Prostate gland (tissue), 2 donors: Measurements from ENCODE around the gene NFATC2IP. TPM values are rescaled to one million over a fixed set of nuclear protein-coding genes. Genes with fewer than 3 reads are reported as not detected.

Experiments used
- DNase-seq: peaks from one replicate; pipeline ENCODE4 v3.0.0-alpha.2; 2019; ENCODE audit warnings: low spot score
- H3K27ac ChIP-seq, 2 donors: fragments of 200-600 bp; sonication (generic); 2 replicates each; pipeline ENCODE4 v1.5.1; 2017 to 2019
- H3K27me3 ChIP-seq: fragments of 200-600 bp; sonication (generic); replicated peaks from 2 replicates; pipeline ENCODE4 v1.5.1; 2019; ENCODE audit not compliant: insufficient read depth
- H3K36me3 ChIP-seq, 2 donors: fragments of 200-600 bp; sonication (generic); 1 replicate in 1 of 2; 2 replicates in 1 of 2; pipeline versions ENCODE4 v1.5.1 to v1.8.1; 2017 to 2019
- H3K4me1 ChIP-seq: fragments of 200-600 bp; sonication (generic); replicated peaks from 2 replicates; pipeline ENCODE4 v1.5.1; 2019
- H3K4me3 ChIP-seq, 2 donors: fragments of 200-600 bp; sonication (generic); 2 replicates each; pipeline ENCODE4 v1.5.1; 2017 to 2019
- H3K9me3 ChIP-seq: fragments of 200-600 bp; sonication (generic); 2 replicates; pipeline ENCODE4 v1.5.1; 2017
- POLR2A ChIP-seq: fragments of 450-650 bp; IDR thresholded peaks from one replicate; pipeline ENCODE4 v1.6.1; 2016; ENCODE audit warnings: antibody characterized with exemption, mild to moderate bottlenecking
- POLR2AphosphoS5 ChIP-seq: sonication (generic); formaldehyde crosslinking; IDR thresholded peaks from one replicate; pipeline ENCODE4 v1.6.1; 2017; ENCODE audit warnings: antibody characterized with exemption
- WGBS: methylation state at CpG from one replicate; pipeline ENCODE4 v1.1.5; 2018; 5-methylcytosine and 5-hydroxymethylcytosine counted together
- intact Hi-C: fragments of 100-400 bp; cut with DNase I; formaldehyde crosslinking; loops from one replicate; pipeline ENCODE4 v1.14.2; 2022
- total RNA-seq, 2 donors: library from RNA; depleted of rRNA; stranded (reverse); fragments of >200 nt; gene quantifications; one replicate each; pipeline ENCODE4 v1.1.0, GENCODE V29; 2016
- TF ChIP-seq, protein P1 (sequence below), 4 experiments: fragments of 200-600 bp in 2 of 4; fragments of 450-650 bp in 2 of 4; sonication (generic) in 2 of 4; IDR thresholded peaks; 1 replicate in 3 of 4; 2 replicates in 1 of 4; pipeline ENCODE4 v1.5.1; 2016 to 2019; ENCODE audit warnings: antibody characterized with exemption in 4 of 4, mild to moderate bottlenecking in 2 of 4, moderate library complexity in 2 of 4

Gene NFATC2IP
- total RNA-seq, 2 donors from 2014 or later, result 18.8 to 47.3 TPM

GRCh38 chr16:28987170-28987853 is 36.6 kb downstream of the NFATC2IP start:
- H3K27me3 ChIP-seq, result no peaks in the 10 kb centered on the region
- no peaks in the 10 kb centered on the region for H3K9me3 ChIP-seq
- H3K36me3 ChIP-seq, result peaks cover 0 to 9% of the 10 kb centered on the region in 2 donors
- 99% methylated on average over 4 of the region's 4 CpGs for WGBS
- no peaks in the 10 kb centered on the region for H3K4me1 ChIP-seq
- no peak overlapping the region for H3K27ac ChIP-seq
- no peak for DNase-seq
- intact Hi-C loops, result no loop called here
- H3K4me3 ChIP-seq, result no peak overlapping the region
- TF ChIP-seq POLR2AphosphoS5, result no peak
- TF ChIP-seq, protein P1, sequence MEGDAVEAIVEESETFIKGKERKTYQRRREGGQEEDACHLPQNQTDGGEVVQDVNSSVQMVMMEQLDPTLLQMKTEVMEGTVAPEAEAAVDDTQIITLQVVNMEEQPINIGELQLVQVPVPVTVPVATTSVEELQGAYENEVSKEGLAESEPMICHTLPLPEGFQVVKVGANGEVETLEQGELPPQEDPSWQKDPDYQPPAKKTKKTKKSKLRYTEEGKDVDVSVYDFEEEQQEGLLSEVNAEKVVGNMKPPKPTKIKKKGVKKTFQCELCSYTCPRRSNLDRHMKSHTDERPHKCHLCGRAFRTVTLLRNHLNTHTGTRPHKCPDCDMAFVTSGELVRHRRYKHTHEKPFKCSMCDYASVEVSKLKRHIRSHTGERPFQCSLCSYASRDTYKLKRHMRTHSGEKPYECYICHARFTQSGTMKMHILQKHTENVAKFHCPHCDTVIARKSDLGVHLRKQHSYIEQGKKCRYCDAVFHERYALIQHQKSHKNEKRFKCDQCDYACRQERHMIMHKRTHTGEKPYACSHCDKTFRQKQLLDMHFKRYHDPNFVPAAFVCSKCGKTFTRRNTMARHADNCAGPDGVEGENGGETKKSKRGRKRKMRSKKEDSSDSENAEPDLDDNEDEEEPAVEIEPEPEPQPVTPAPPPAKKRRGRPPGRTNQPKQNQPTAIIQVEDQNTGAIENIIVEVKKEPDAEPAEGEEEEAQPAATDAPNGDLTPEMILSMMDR (IDR thresholded peaks at IDR 0.05), result no peak
- no peak for TF ChIP-seq POLR2A

DNA sequence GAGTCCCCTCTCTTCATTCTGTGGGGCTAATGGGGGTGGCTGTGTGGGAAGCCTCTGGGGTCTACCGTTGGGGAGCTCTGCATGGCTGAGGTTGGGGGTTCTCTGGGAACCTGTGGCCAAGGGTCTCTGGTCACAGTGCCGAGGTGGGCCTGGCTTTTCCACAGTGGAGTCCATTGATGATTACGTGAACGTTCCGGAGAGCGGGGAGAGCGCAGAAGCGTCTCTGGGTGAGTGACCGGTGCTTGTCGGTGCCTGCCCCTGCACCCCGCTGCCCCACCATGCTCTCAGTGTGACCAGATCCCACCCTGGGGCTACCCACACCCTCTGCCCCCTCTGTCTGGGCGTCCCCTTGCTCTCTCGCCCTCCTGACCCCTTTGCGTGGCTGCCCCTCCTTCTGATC is 38.6 kb downstream of the NFATC2IP start:
- Histone ChIP-seq H3K27me3 (no peaks in the 10 kb centered on the region), H3K9me3 (no peaks in the 10 kb centered on the region), H3K4me1 (no peaks in the 10 kb centered on the region), H3K27ac (no peak overlapping the region), H3K36me3 (peaks cover 0 to under 1% of the 10 kb centered on the region in 2 donors), H3K4me3 (no peak overlapping the region)
- intact Hi-C loops, result no loop called here
- 94% methylated on average over 14 of the region's 14 CpGs for WGBS
- DNase-seq, result no peak
- TF ChIP-seq, protein P1 (IDR thresholded peaks at IDR 0.05), result no peak
- TF ChIP-seq POLR2AphosphoS5 (no peak), POLR2A (no peak)

GRCh38 chr16:28990375-28991040 is 39.8 kb downstream of the NFATC2IP start:
- intact Hi-C loops, result no loop called here
- H3K4me1 ChIP-seq, result no peaks in the 10 kb centered on the region
- 95% methylated on average over 11 of the region's 11 CpGs for WGBS
- TF ChIP-seq, protein P1 (IDR thresholded peaks at IDR 0.05), result no peak
- TF ChIP-seq POLR2AphosphoS5 (no peak), POLR2A (no peak)
- no peak overlapping the region for H3K4me3 ChIP-seq
- DNase-seq, result no peak
- no peaks in the 10 kb centered on the region for H3K27me3 ChIP-seq
- no peak overlapping the region for H3K27ac ChIP-seq
- H3K36me3 ChIP-seq, result no peaks in the 10 kb centered on the region
- no peaks in the 10 kb centered on the region for H3K9me3 ChIP-seq

DNA sequence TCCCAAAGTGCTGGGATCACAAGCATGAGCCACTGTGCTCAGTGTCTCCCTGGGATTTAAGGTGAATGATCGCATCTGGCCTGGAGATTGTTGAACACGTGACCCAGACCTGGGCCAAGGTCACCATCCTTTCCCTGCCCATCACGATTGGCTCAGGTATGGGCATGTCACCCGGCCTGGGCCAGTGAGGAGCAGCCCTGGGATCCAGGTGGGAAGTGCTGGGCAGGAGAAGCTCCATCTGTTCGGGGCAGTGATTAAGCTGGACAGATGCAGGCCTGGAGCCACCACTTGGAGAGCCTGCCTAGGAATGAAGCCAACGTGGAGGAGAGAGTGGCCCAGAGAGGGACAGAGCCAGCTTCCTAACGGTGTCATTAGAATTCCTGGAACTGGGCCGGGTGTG is 41.0 kb downstream of the NFATC2IP start:
- WGBS, result 79% methylated on average over 8 of the region's 8 CpGs
- no peak for DNase-seq
- Histone ChIP-seq H3K4me1 (no peaks in the 10 kb centered on the region), H3K36me3 (no peaks in the 10 kb centered on the region), H3K9me3 (no peaks in the 10 kb centered on the region), H3K4me3 (no peak overlapping the region), H3K27me3 (no peaks in the 10 kb centered on the region), H3K27ac (no peak overlapping the region)
- intact Hi-C loops, result no loop called here
- TF ChIP-seq POLR2AphosphoS5 (no peak), POLR2A (no peak)
- TF ChIP-seq, protein P1 (IDR thresholded peaks at IDR 0.05), result no peak

DNA sequence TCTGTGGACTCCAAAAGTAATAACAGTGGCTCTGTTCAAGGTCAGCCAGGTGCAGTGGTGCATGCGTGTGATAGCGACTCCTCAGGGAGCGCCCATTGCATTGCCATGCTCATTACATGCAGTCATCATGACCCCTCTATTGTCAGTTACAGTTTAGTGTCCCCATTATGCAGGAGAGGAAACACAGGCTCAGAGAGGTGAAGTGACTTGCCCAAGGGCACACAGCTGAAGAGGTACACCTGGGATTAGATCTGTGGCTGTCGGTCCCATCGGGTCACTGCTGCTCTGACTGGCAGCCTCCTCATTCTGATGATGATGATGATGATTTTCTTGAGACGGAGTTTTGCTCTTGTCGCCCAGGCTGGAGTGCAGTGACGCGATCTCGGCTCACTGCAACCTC is 41.8 kb downstream of the NFATC2IP start:
- 93% methylated on average over 10 of the region's 10 CpGs for WGBS

More for the DNA sequence above, 41.8 kb downstream of the NFATC2IP start:
- no peak for DNase-seq
- intact Hi-C loops, result no loop called here
- Histone ChIP-seq H3K36me3 (no peaks in the 10 kb centered on the region), H3K4me1 (no peaks in the 10 kb centered on the region), H3K27ac (no peak overlapping the region), H3K4me3 (no peak overlapping the region), H3K27me3 (no peaks in the 10 kb centered on the region), H3K9me3 (no peaks in the 10 kb centered on the region)
- TF ChIP-seq, protein P1 (IDR thresholded peaks at IDR 0.05), result no peak
